ENCODE data around the gene SLC30A7. TPM values are rescaled to one million over a fixed set of nuclear protein-coding genes. Genes with fewer than 3 reads are reported as not detected.
"Not testable (repeated sequence)": the region's sequence is repeated elsewhere in the genome, so short reads cannot be mapped to it uniquely, and the experiment has no call there.

The SLC30A7 gene
- total RNA-seq, 1 donor from 2014 or later = 40.8 TPM

DNA sequence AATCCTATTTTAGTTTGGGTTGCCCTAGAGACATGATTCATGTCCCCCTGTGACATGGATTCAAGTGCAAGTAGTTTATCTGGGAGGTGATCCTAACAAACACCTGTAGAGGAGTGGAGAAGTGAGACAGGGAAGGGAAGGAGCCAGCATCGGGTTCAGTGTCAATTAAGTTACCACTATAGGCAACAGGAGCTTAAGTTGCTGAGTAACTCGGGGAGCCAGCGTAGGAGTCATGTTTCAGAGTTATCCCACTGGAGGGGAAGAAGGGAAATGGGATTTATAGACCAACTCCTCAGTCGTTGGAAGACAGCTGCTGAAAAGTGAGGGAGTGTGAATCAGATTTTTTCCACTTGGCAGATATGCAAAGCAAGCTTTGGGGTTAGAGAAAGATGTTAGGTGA is 54.9 kb downstream of the SLC30A7 start:
- peaks cover 52% of the 10 kb centered on the region for H3K4me1 Mint-ChIP-seq
- peak overlapping the region; percentile 21 for H3K27ac Mint-ChIP-seq
- peaks cover 49% of the 10 kb centered on the region for H3K9me3 Mint-ChIP-seq
- no peaks in the 10 kb centered on the region for H3K27me3 Mint-ChIP-seq
- intact Hi-C loops (cut with micrococcal nuclease) = no loop called here
- H3K36me3 Mint-ChIP-seq (ENCODE audit: low read depth) = peaks cover 82% of the 10 kb centered on the region
- no peak overlapping the region for H3K4me3 Mint-ChIP-seq
- DNase-seq = no peak

DNA sequence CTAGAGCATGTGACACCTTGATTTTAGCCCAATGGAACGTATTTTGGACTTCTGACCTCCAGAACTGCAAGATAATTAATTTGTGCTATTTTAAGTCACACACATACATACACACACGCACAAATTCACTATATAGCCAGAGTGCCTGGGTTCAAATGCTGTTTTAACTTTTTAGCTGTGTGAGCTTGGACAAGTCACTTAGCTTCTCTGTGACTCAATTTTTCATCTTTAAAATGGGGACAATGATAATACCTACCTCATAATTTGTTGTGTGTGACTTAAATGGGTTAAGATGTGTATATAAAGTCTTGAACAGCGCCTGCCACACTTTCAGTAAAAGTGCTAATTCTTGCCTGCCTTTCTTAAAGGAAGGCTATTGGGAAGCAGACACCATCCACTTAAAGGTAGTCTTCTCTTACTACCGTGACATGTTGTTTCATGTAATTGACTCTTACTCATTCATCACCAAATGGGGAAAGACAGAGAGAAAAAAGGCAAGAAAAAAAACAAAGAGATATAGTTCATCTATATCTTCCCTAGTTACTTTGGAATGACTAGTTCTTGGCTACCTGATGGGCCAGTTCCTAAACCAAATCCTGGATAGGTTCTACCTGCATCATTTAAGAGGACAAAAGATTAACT is 56.3 kb downstream of the SLC30A7 start:
- intact Hi-C loops (cut with micrococcal nuclease) = no loop called here
- Mint-ChIP-seq H3K36me3 (ENCODE audit: low read depth) (peaks cover 74% of the 10 kb centered on the region), H3K4me1 (peaks cover 46% of the 10 kb centered on the region), H3K9me3 (peaks cover 35% of the 10 kb centered on the region), H3K4me3 (no peak overlapping the region), H3K27me3 (no peaks in the 10 kb centered on the region), H3K27ac (no peak overlapping the region)
- DNase-seq = no peak

DNA sequence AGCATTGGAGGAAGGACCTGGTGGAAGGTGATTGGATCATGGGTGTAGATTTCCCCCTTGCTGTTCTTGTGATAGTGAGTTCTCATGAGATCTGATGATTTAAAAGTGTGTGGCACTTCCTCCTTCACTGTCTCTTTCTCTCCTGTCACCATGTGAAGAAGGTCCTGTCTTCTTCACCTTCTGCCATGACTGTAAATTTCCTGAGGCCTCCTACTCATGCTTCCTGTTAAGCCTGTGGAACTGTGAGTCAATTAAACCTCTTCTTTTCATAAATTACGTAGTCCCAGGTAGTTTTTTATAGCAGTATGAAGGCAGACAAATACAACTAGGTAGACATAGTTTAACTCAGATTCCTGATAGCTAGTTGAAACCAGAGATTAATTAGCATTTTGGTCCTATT is 57.1 kb downstream of the SLC30A7 start:
- H3K9me3 Mint-ChIP-seq = peaks cover 28% of the 10 kb centered on the region
- peak overlapping the region; percentile 10 for H3K27ac Mint-ChIP-seq
- peaks cover 42% of the 10 kb centered on the region for H3K4me1 Mint-ChIP-seq
- DNase-seq; H3K27me3 Mint-ChIP-seq; intact Hi-C loops (cut with micrococcal nuclease); H3K4me3 Mint-ChIP-seq: not testable (repeated sequence)
- H3K36me3 Mint-ChIP-seq (ENCODE audit: low read depth) = peaks cover 71% of the 10 kb centered on the region

DNA sequence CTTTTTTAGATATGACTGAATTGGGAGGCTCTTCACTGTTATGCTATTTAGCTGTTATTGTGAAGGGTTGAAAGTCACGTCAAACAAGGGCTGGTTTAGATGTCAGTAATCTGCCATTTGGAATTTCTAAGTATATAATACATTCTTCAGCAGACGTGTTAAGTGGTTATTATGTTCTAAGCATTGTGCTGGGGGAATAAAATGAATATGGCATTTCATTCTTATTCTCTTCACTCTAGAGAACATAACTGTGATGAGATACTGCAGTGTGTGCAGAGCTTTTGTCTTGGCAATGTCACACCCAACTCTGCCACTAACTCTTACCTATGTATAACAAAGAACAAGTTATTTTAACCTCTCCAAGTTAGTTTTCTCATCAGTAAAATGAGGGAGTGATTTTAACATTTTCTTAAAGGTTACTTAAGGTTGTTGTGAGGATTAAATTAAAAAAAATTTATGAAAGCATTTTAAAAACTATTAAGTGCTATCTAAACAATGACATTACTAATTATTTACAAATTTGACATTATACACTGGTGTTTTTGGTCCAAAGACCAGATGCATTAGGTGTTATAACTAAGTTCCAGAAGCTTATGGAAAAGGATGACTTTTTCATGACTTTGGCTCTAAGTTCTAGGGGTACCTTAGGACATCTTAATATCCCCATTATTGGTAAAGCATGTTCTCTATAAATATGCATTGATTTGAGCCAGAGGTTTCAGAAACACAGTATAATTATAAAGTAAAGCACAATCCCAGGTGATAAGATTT is 58.3 kb downstream of the SLC30A7 start:
- Mint-ChIP-seq H3K36me3 (ENCODE audit: low read depth) (peaks cover 61% of the 10 kb centered on the region), H3K27me3 (no peaks in the 10 kb centered on the region), H3K9me3 (peaks cover 22% of the 10 kb centered on the region), H3K4me3 (no peak overlapping the region), H3K27ac (no peak overlapping the region), H3K4me1 (peaks cover 32% of the 10 kb centered on the region)
- intact Hi-C loops (cut with micrococcal nuclease) = no loop called here
- no peak for DNase-seq

DNA sequence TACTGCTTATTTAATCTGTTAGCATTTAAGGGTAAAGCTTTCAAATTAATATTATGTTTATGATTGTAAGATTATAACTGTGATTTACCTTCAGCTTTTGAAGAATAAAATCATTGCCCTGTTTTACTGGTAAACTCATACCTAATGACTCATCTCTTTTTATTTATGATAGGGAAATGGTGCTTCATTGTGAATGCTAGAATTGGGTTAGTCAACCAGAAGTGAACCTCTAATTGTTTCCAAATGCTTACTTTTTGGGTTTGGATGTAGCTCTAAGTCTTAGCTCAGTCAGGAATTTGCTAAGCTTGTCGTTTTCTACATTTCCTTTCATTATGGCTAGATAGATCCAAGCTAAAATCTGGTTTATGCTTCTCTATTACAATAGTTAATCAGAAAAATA is 59.4 kb downstream of the SLC30A7 start:
- no peak overlapping the region for H3K4me3 Mint-ChIP-seq

DNA sequence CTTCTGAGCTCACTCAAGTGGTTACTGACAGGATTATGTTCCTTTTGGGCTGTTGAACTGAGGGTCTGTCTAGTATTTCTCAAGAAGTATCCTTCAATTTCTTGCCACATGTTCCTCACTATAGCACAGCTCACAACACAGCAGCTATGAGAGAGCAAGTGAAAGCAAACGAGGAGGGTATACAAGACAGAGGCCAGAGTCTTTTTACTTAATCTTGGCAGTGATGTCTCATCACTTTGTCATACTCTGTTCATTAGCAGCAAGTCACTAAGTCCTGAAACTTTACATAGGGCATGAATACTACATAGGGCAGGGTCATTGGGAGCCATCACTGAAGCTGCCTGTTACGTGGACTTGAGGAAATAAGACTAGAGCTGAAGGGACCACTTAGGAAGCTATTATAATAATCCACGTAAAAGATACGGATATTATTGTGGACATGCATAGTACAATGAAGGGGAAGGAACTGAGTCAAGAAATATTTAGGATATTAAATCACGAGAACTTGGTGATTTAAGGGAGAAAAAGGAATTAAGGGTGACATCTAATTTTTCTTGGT is 63.7 kb downstream of the SLC30A7 start:
- no peak overlapping the region for H3K27ac Mint-ChIP-seq
- no peak overlapping the region for H3K4me3 Mint-ChIP-seq
- no peaks in the 10 kb centered on the region for H3K27me3 Mint-ChIP-seq
- peaks cover 56% of the 10 kb centered on the region for H3K36me3 Mint-ChIP-seq (ENCODE audit: low read depth)
- peaks cover 12% of the 10 kb centered on the region for H3K4me1 Mint-ChIP-seq
- intact Hi-C loops (cut with micrococcal nuclease) = no loop called here
- DNase-seq = no peak
- H3K9me3 Mint-ChIP-seq = peaks cover 16% of the 10 kb centered on the region

More for the DNA sequence above, 59.4 kb downstream of the SLC30A7 start:
- peaks cover 22% of the 10 kb centered on the region for H3K9me3 Mint-ChIP-seq
- no peak for DNase-seq
- intact Hi-C loops (cut with micrococcal nuclease) = no loop called here
- peaks cover 28% of the 10 kb centered on the region for H3K4me1 Mint-ChIP-seq
- peaks cover 62% of the 10 kb centered on the region for H3K36me3 Mint-ChIP-seq (ENCODE audit: low read depth)
- H3K27me3 Mint-ChIP-seq = no peaks in the 10 kb centered on the region
- H3K27ac Mint-ChIP-seq = no peak overlapping the region

DNA sequence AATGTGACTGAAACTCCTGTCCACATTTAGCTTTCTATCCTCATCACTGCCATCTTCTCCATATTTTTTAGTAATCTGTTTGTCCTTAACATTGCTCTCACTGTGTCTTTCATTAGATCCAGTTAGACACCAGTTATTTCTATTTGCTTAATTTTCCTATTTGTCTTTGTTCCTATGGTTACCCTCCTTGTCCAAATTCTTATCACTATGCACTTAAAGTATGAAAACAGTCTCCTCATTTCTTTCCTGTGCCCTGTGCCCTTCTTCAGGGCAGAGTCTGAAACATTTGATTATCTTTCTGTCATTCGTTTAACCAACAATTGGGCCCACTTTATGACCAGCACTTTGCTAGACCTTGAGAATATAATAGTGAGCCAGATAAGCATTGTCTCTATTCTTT is 64.2 kb downstream of the SLC30A7 start:
- Mint-ChIP-seq H3K4me1 (peaks cover 12% of the 10 kb centered on the region), H3K36me3 (ENCODE audit: low read depth) (peaks cover 58% of the 10 kb centered on the region), H3K4me3 (no peak overlapping the region), H3K9me3 (peaks cover 16% of the 10 kb centered on the region), H3K27me3 (no peaks in the 10 kb centered on the region), H3K27ac (no peak overlapping the region)
- intact Hi-C loops (cut with micrococcal nuclease) = no loop called here
- DNase-seq = no peak

DNA sequence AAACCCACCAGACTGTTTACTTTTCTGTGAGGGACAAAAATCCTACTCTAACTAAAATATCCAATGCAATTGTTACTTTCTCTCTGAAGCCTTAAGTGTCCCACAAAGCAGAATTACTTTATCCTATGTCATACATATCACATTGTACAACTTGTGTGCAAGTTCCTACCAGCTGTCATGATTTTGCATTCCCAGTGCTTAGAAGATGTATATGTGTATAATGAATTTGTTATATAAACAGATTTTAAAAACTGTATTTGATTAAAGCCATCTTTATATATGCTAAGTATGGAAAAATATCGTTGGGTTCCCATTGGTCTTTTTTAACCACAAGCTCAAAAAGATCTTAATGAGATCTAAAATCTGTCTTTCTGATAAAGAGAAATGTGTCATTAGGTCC is 72.7 kb downstream of the SLC30A7 start:
- H3K27me3 Mint-ChIP-seq = no peaks in the 10 kb centered on the region
- intact Hi-C loops (cut with micrococcal nuclease) = no loop called here
- H3K4me1 Mint-ChIP-seq = peaks cover 15% of the 10 kb centered on the region
- no peak for DNase-seq
- H3K9me3 Mint-ChIP-seq = no peaks in the 10 kb centered on the region
- no peak overlapping the region for H3K27ac Mint-ChIP-seq
- H3K4me3 Mint-ChIP-seq = no peak overlapping the region
- peaks cover 55% of the 10 kb centered on the region for H3K36me3 Mint-ChIP-seq (ENCODE audit: low read depth)

DNA sequence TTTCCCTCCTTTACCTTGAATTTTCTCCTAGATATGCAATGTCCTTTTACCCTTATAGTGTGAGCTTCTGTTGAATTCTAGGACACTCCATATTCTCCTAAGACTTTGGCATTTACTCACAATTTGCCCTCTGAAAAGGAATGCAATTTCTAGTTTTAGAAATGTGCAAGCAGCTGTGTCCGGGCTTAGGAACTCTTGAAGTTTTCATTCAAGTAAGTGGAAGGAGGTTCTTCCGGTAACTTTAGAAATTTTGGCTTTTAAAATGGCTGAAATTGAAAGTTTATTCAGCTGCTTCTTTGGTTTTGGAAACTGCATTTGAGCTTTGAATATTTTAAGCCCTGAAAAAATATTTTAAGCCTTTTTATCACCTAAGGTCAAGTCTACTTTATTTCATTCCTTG is 73.4 kb downstream of the SLC30A7 start:
- Mint-ChIP-seq H3K9me3 (no peaks in the 10 kb centered on the region), H3K36me3 (ENCODE audit: low read depth) (peaks cover 58% of the 10 kb centered on the region), H3K4me3 (no peak overlapping the region), H3K4me1 (peaks cover 21% of the 10 kb centered on the region), H3K27me3 (no peaks in the 10 kb centered on the region), H3K27ac (no peak overlapping the region)
- no peak for DNase-seq
- intact Hi-C loops (cut with micrococcal nuclease) = no loop called here

DNA sequence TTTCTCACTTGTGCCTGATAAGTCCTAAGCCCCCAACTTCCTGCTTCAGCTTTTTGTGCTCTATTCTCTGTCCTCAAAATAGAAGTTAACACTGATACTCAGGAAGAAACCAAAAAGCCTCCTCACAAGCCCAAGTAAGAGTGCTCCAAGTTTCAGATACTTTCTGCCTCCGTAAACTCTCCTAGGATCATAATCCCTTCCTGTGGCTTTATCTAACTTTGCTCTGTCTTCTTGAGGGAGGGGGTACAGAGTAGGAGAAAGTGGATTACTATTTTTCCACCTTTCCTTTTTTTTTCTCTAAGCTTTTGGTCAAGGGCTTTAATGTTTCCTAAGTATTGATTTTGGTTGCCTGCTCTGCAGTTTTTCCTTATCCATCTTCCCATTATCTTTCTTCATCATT is 75.1 kb downstream of the SLC30A7 start:
- Mint-ChIP-seq H3K9me3 (no peaks in the 10 kb centered on the region), H3K27me3 (no peaks in the 10 kb centered on the region), H3K4me1 (peaks cover 21% of the 10 kb centered on the region), H3K36me3 (ENCODE audit: low read depth) (peaks cover 57% of the 10 kb centered on the region), H3K27ac (no peak overlapping the region), H3K4me3 (no peak overlapping the region)
- DNase-seq = no peak
- intact Hi-C loops (cut with micrococcal nuclease) = no loop called here

DNA sequence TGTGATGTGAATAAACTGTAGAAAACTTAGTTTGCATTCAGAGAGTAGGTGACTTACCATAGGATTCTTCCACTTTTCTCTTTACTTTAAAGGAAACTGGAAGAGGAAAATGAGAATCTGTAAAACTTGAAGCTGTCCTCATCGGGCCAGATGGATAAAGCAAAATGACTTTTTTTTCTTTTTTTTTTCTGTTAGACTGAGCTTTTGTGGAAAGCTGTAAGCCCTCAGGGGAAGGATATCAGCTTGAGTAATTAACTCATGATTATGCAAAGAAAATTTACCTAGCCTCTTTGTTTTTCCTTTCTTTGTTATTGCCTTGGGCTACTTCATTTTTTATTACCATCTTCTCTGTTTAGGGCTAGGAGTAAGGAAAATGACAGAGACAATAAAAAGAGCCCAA is 76.3 kb downstream of the SLC30A7 start:
- intact Hi-C loops (cut with micrococcal nuclease) = no loop called here
- H3K36me3 Mint-ChIP-seq (ENCODE audit: low read depth) = peaks cover 56% of the 10 kb centered on the region
- H3K27ac Mint-ChIP-seq = no peak overlapping the region
- no peak overlapping the region for H3K4me3 Mint-ChIP-seq
- no peak for DNase-seq
- H3K9me3 Mint-ChIP-seq = no peaks in the 10 kb centered on the region
- no peaks in the 10 kb centered on the region for H3K27me3 Mint-ChIP-seq
- peaks cover 27% of the 10 kb centered on the region for H3K4me1 Mint-ChIP-seq

DNA sequence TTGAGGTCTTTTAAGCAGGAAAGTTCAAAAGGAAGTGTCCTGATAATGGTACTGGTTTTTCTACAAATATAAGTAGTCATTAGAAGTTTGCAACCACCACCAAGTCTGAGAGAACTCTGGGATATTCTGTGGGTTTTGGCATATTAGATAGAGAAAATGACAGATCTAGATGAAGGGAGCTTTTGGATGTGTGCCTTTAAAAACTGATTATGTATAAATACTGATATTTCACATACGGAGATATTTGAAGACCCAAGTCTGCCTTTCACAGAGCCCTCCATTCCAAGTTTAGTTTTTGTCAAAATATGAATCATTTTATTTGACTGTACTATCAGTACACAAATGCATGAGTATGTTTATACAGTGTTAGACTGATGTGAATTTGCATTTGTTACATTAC is 81.0 kb downstream of the SLC30A7 start:
- H3K36me3 Mint-ChIP-seq (ENCODE audit: low read depth) = peaks cover 61% of the 10 kb centered on the region
- intact Hi-C loops (cut with micrococcal nuclease) = no loop called here
- no peak overlapping the region for H3K4me3 Mint-ChIP-seq
- peaks cover 16% of the 10 kb centered on the region for H3K4me1 Mint-ChIP-seq
- H3K27ac Mint-ChIP-seq = no peak overlapping the region
- no peak for DNase-seq
- H3K27me3 Mint-ChIP-seq = no peaks in the 10 kb centered on the region
- peaks cover 1% of the 10 kb centered on the region for H3K9me3 Mint-ChIP-seq

DNA sequence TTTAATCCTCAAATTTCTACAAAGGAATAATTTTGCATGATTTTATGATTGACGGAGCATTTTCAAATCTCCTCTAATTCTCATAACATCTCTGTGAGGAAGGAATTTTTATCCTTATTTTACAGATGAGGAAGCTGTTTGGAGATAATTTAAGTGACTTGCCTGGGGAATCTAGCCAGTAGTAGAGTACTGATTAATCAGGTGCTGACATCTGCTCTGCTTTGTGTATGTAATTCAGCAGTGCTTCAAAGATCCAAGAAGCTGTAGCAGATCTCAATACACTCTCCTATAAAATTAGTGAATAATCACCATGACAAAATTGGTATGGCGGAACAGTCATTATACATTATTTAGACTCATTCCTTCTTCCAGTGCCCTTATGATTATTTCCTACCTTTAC is 83.7 kb downstream of the SLC30A7 start:
- intact Hi-C loops (cut with micrococcal nuclease) = no loop called here
- H3K36me3 Mint-ChIP-seq (ENCODE audit: low read depth) = peaks cover 71% of the 10 kb centered on the region

DNA sequence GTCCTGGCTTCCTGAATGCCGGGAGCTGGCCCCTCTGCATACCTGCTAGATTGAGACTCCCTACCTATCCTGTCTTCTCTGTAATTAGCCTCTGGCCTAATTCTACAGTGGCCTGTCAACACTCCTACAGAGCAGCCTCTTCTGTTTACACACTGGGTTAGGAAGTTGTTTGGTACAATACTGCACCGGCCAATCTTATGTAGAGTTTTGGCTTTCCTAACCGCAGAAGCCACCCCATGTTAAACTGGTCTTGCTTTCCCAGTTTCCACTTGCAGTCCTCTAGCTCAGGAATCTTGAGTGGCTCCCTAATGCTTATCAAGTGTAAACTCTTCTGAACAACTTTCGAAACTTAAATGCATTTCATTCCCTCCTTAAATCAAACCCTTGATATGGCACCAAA is 86.9 kb downstream of the SLC30A7 start:
- peaks cover 27% of the 10 kb centered on the region for H3K9me3 Mint-ChIP-seq
- intact Hi-C loops (cut with micrococcal nuclease) = no loop called here
- H3K27me3 Mint-ChIP-seq = no peaks in the 10 kb centered on the region
- peaks cover 13% of the 10 kb centered on the region for H3K4me1 Mint-ChIP-seq
- DNase-seq = no peak
- H3K27ac Mint-ChIP-seq = no peak overlapping the region
- H3K4me3 Mint-ChIP-seq = no peak overlapping the region
- peaks cover 71% of the 10 kb centered on the region for H3K36me3 Mint-ChIP-seq (ENCODE audit: low read depth)

More for the DNA sequence above, 83.7 kb downstream of the SLC30A7 start:
- H3K4me3 Mint-ChIP-seq = no peak overlapping the region
- no peaks in the 10 kb centered on the region for H3K27me3 Mint-ChIP-seq
- peaks cover 13% of the 10 kb centered on the region for H3K4me1 Mint-ChIP-seq
- no peak overlapping the region for H3K27ac Mint-ChIP-seq
- H3K9me3 Mint-ChIP-seq = peaks cover 15% of the 10 kb centered on the region
- DNase-seq = no peak

All from activated CD4-positive, alpha-beta T cell treated with anti-CD3 and anti-CD28 coated beads, Interleukin-2, amount 10 ng/mL, durations not matched to agents 24 days and 14 days (primary cell).